ENCODE data around the gene SHOC2.

The SHOC2 gene

DNA sequence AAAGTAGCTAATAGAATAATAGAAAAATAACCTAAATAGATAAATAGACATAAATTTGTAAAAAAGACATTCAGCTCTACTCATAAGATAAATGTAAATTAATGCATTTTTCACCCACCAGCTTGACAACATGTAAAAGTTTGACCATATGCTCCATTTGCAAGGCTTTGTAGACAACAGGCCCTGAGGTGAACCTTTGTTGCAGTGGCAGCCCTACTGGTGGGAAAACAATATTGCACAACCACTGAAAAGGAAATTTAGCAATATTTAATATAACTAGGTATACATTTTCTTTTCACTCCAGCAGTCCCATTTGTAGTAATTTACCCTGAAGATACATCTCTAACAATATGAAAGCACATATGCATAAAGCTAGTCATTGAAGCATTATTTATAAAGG, 118.5 kb downstream of the SHOC2 start:
- no peak; the same call in 1 of the 2 replicates for TF ChIP-seq CTCF (IDR thresholded peaks at IDR 0.05)

GRCh38 chr10:111039522-111039921, 120.1 kb downstream of the SHOC2 start:
- TF ChIP-seq CTCF (IDR thresholded peaks at IDR 0.05) = no peak

DNA sequence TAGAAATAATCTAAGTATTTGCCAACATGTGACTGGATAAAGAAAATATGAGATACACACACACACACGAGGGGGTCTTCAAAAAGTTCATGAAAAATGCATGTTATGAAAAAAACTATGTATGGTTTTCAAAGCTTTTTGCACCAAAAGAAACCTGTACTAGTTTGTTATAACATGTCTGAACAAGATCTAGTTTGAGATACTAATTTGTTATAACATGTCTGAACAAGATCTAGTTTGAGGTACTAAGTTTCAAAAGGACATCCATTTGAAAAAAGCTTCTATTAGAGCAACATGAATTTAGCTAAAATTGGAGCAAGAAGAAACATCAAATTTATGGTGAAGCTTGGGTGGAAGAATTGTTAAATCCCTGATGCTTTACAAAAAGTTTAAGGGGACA, 137.6 kb downstream of the SHOC2 start:
- no peak for TF ChIP-seq CTCF (IDR thresholded peaks at IDR 0.05)

All from LNCAP (cell line).